UCSD-AML1 (cell line): Measurements from ENCODE around the gene MAML3.

ENCODE experiments used
- DNase-seq: peaks from one replicate; lab custom pipeline; 2025; ENCODE audit not compliant: unreplicated experiment; lab: John Stamatoyannopoulos, UW

MAML3 gene

GRCh38 chr4:139934708-139935195, 219.2 kb downstream of the MAML3 start:
- DNase-seq, result no peak

DNA sequence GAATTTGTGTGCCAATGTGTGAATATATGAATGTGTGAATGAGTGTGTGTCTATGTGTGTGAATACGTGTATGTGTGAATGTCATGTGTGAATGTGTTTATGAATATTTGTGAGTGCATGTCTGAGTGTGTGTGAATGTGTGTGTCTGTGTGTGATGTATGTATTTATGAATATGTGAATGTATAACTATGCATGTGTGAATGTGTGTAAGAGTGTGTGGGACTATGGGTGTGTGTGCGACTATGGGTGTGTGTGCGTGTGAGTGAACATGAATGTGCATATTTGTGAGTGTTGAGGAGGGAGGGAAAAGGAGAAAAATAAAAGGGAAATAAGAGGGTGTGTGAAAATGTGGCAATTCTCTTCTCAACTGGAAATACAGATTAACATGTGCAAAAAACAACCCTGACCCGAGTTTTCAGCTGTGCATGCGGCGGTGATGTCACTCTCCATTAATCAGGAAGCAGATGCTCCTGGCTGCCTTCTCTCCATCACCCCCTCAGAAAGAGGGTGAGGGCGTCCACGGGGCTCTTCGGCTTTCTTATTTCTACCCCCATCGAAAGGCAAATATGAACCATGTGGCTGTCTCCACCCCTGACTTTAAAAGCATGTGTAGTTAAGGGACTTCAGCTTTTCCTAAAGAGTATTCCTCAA, 219.8 kb downstream of the MAML3 start:
- no peak for DNase-seq

GRCh38 chr4:139933541-139933940, 220.4 kb downstream of the MAML3 start:
- DNase-seq, result no peak

- DNase-seq, result no peak
These were observed 220.9 kb downstream of the MAML3 start for GRCh38 chr4:139933104-139933503.

DNA sequence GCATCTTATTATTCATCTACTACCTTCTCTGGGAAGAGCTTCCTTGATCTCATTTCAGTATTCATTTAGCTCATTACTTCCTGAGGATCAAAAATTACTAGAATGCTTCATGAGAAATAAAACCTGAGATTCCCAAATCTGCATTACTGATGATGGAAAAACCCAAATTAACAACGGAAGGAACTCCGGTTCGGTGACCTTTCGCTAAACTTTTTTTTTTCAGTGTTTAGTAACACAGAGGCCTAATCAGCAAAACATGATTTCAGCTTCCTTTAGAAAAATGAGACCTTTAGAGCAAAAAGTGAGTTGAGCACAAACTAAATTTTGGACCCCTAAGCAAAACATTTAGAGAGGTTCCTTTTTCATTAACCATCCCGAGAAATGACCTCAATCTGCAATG, 229.2 kb downstream of the MAML3 start:
- DNase-seq, result no peak

- no peak for DNase-seq
These were observed 231.5 kb downstream of the MAML3 start for GRCh38 chr4:139922406-139923024.

DNA sequence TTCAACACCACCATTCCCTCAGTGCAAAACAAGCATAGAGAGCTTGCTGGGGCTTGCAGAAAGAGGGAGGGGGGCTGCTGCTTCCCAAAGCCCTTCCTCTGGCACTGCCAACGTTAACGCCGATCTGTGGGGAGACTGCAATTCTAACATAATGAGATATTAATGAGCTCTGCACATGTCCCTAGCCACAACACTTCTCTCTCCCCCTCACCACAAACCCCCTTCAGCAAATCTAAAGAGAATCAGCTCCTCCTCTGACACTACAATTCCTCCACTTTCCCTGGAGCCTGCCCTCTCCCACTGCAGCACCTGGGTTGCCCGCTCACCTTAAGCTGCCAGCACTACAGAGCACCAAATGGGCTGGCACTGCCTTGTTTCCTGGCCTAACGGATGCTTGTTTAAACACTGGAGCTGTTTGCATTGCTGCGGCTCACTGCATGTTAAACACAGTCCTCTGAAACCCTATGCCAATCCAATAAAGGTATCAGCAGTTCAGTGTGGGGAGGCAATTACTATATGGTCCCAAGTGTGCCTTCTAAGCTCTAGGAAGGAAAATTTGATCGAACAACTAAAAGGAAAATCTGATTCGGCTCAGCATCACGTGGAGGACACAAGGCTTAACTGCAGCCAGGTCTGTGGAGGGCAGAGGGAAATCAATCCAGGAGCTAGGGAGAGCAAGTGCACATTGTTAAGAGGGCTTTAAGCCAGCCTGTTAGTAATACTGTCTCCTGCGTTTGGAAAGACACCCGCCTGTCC, 232.4 kb downstream of the MAML3 start:
- DNase-seq, result no peak

DNA sequence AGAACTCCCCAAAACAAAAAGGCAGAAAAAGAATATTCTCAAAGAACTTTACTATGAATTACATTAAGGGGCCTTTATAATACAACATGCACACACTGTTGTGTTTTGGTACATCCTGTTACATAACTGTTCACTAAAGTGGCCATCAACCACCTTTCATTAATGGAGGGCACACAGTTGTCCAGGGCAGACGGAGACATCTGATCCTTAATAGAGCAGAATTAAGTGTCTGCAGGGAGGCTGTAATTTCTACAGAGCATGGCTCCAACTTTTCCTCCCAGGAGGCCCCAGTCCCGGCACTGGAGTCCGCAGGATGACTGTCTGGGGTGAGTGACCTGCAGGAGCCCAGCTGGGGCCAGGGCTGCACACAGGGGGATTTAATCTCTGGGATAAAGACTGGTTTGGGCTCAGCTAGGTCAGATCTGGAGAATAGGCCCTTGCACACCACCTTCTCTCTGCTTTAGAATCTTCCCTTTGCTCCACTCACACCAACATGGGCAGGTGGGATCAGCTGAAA, 233.4 kb downstream of the MAML3 start:
- no peak for DNase-seq

DNA sequence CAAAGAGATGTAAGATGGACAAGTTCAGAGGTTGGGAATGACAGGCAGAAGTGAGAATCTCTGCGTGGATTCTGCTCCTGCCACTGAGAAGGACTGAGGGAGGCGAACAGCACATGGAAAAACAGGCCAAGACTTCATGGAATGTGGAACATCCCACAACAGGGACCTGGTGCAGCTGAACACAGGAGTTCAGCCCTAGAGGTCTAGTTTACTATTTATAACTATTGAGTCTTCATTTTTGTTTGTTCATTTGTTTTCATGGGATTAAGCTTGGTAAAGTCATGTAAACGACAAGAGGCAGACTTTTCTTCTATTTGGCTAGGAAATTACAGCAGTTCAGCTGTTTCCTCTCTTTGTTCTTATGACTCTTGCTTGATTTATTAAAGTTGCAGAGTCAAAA, 234.5 kb downstream of the MAML3 start:
- no peak for DNase-seq

- DNase-seq, result no peak
These were observed 235.0 kb downstream of the MAML3 start for GRCh38 chr4:139919004-139919403.

DNA sequence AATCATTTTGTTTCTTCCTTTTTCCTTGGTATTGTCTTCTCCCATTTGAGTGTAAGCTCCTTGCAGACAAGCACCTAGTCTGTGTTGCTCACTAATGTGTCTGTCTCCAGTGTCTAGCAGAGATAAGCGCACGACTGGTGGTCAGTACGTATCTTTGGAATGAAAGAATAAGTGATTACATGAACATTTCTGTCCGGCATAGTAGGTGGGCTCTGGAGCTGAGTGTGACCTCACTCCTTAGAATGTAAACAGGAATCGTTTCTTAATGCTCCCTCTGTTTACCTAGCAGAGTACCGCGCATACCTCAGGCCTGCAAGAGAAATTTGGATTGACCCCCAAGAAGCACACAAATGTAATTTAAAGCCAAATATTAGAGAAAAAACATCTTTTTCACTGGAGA, 235.4 kb downstream of the MAML3 start:
- DNase-seq, result no peak

DNA sequence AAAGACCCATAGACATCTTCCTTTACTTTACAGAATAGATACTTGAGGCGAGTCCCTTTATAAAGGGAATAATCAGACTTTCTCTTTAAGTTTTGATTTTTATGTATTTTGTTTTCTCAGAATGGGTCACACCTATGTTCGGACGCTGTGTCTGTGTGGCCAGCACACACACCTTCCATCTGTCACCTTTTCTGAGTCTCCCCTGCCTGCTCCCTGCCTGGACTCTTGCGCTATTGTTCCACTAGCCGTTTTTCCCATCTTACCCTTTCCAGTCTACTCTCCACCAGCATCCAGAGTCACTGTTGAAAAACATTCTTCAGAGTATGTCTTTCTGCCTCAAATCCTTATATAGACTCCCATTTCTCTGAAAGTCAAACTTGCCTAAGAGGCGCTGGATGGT, 236.1 kb downstream of the MAML3 start:
- DNase-seq, result no peak

DNA sequence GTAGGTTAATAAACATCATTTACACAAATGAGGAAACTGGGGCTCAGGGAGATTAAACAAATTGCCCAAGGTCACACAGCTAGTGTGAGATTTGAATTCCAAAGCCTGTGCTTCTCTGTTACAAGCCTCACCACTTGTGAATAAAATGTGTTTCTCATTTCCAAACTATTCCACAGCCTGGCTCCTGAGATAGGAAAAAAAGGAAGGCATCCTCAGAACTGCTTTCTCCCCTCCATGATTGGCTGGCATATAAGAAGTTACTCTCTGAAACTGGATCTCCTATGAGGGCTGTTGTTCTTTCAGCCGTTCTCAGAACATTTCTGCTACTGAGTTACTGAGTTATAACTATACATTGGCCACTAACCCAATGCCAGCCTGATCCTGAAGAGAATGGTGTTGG, 237.9 kb downstream of the MAML3 start:
- DNase-seq, result no peak

- DNase-seq, result no peak
These were observed 238.9 kb downstream of the MAML3 start for GRCh38 chr4:139915037-139915436.

- no peak for DNase-seq
These were observed 239.9 kb downstream of the MAML3 start for GRCh38 chr4:139913995-139914598.

- DNase-seq, result no peak
These were observed 240.5 kb downstream of the MAML3 start for GRCh38 chr4:139913398-139913990.

GRCh38 chr4:139912445-139912844, 241.5 kb downstream of the MAML3 start:
- DNase-seq, result no peak

DNA sequence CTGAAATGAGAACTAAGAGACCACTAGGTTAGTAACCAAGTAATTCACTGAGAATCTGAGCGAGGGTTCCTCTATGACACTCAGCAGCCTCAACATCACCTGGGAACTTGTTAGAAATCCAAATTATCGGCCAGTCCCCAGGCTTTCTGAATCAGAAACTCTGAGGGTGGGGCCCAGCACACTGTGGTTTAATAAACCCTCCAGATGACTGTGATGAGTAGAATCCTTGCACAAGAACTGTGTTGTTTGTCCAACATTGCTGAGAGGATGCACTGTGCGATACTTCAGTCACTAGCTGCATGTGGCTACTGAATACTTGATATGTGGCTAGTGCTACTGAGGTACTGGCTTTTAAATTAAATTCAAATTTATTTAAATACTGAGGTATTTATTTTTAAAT, 243.9 kb downstream of the MAML3 start:
- no peak for DNase-seq

GRCh38 chr4:139908636-139909437, 245.1 kb downstream of the MAML3 start:
- DNase-seq, result no peak
